ENCODE data around the gene PTPRN2.

The PTPRN2 gene

DNA sequence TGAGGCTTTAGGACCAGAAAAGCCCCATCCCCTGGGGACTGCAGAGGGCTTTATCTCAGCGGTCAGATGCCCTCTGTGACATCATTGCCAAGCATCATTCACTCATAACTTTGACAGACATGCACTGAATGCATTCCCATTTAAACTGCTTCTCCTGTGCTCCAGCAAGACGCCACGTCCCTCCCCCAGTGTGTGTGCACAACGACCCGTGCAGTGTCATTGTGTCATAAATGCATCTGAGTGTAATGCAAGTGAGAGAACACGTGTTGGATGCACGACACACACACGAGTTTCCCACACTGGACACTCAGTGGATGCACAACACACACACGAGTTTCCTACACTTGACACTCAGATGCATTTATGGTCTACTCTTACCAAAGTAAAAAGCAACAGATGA, 337.9 kb downstream of the PTPRN2 start:
- DNase-seq, result no peak

DNA sequence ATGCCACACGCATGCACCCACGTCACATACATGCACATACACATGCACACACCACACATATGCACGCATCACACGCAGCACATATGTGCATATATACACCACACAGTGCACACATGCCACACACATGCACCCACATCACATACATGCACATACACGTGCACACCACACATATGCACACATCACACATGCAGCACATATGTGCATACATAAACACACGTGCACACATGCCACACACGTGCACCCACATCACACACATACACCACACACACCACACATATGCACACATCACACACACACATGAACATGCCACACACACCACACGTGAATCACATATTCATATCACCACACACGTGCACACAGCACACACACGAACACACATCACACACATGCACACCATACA, 338.8 kb downstream of the PTPRN2 start:
- no peak for DNase-seq

DNA sequence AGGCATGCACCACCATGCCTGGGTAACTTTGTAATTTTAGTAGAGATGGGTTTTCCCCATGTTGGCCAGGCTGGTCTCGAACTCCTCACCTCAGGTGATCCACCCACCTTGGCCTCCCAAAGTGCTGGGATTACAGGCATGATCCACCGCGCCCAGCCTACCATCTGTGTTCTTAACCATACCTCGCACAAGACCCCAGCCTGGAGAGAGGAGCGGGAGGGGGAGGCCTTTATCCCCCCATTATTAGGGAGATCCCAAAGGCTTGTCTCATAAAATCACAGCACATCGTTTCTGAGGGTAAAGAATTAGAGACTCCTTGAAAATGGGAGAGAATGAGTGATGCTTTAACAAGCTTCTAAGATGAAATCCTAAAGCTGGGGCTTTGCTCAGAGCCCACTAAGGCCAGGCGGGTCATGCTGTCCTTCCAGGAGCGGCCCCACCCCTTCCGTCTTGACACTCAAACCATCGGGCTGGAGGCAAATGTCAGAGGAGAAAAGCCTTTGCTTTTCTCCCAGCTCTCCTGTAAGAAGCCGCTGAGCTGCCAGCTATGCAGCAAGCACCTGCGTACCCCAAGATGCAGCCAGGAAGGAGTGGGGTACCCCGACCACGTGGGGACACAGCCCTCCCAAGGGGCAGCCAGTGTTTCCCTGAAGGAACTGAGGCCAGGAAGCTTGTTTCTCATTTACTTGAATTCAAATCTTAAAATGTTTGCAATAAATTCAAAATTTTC, 339.7 kb downstream of the PTPRN2 start:
- DNase-seq, result no peak

DNA sequence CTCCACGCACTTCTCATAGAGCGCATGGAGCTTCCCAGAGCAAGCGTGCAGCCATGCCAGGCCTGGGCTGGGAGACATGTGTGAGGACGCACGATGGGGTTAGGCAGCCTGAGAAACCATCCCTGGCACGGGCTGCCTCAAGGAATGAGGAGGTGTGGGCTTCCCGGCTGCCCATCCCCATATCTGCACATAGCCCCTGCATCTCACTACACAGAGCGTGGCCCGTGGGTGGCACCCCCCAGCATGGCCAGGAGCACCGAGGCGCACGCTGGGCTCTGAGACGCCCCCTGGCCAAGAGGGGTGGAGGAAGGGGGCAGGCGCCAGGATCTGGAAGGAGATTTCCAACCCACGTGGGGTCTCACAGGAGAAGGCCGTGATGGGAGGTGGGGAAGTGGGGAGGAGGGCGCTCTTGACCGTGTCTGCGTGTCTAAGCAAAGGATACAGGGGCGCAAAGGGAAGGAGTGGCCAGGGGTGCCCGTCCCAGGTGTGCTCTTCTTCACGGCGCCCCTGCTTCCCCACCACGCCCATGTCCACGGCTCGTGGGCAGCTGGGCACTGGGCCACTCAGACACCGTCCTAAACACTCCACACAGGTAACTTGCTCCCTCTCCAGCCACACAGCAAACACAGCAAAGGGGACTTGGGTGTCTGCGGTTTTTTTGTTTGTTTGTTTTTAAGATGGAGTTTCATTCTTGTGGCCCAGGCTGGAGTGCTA, 340.5 kb downstream of the PTPRN2 start:
- no peak for DNase-seq

DNA sequence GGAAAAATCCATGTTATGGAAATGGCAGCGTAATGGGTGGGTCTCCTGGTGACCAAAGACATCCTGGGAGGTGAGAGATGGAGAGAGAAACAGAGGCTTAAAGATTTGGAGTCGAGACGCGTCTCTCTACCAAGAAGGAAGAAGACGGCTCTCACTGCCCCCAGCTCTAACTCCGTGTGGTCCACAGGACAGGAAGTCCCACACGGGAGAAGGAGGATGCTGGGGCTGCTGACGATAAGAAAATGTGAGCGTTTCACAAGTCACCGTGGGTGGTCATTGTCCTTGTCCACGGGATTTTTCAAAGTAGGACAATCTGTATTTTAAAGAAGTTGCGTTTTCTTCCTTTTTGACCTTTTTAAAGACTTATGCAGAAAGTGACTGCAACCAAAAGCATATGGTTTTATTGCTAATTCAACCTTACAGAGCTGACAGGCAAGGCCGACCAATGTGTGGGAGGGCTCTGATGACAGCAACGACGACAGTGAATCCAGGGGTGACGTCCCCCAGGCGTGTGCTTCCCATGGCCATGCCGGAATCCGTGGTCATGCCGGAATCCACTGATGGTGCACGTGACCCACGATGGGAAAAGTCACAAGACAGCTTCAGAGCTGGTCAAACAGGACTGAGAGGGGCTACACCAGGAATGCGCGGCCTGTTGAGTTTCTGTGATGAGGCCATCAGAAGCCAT, 341.2 kb downstream of the PTPRN2 start:
- DNase-seq, result no peak

DNA sequence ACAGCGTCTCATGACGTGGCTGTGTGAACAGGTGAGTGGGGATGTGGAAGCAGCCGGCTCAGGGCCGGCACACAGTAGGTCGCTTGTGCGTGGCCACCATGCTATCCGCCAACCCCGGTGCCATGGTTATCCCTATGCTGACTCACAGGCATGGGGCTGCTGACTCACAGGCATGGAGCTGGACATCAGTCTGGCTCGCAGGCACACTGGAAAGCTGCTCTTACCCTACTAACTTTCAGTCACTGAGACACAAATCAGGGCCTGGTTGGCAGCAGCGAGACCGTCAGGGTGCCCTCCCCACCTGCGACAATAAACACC, 341.9 kb downstream of the PTPRN2 start:
- no peak for DNase-seq

DNA sequence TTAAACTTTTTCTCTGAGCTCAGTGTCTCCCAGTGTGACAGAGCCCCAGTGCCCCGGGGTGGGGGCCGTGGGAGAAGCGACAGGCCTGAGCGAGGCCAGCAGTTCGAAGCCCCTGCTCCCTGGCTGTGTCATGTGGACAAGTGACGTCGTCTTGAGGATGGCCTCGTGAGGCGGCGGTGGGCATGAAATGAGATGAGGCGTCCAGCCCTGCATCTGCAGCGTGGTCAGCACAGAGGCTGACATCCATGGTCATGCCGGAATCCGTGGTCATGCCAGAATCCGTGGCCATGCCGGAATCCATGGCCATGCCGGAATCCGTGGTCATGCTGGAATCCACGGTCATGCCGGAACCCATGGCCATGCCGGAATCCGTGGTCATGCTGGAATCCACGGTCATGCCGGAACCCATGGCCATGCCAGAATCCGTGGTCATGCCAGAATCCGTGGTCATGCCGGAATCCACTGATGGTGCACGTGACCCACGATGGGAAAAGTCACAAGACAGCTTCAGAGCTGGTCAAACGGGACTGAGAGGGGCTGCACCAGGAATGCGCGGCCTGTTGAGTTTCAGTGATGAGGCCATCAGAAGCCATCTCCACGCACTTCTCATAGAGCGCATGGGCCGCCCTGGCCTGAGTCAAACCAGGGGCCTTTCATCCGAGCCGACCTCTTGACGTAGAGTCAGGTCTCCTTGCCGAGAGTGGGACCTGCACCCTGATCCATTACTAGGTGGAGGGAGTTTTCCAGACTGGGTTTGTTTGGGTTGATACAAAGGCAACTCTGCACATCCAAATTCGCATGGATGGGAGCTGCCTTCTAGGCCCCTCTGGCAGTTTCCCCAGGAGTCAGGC, 342.5 kb downstream of the PTPRN2 start:
- no peak for DNase-seq

DNA sequence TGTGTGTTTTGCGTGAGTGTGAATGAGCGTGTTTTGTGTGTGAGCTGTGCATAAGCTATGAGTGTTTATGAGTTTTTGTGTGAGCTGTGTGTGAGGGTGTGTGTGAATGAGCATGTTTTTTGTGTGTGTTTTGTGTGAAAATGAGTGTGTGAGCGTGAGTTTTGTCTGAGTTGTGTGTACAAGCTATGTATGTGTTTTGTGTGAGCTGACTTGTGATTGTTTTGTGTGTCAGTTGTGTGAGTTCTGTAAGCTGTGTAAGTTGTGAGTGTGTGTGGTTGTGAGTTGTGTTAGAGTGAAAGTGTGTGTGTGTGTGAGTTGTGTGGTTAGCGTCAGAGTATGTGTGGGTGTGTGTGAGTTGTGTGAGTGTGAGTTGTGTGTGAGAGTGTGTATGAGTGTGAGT, 343.2 kb downstream of the PTPRN2 start:
- no peak for DNase-seq

DNA sequence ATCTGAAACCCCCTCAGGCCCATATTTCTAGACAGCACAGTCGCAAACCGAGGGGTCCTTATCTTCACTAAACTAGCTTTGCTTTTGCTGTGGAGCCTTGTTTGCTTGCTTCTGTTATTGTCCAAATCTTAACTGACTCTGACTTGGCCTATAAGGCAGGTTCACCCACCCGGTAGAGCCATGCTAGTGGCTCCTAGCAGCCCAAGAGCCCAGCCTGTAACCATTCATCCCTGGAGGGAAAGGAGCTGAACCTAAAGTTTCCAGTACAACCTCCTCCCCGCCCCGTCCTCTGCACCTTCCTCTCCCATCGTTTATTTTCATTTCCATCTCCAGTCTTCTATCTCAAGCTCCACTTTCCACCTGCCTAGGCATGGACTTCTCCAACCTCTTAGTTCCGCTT, 345.7 kb downstream of the PTPRN2 start:
- no peak for DNase-seq

DNA sequence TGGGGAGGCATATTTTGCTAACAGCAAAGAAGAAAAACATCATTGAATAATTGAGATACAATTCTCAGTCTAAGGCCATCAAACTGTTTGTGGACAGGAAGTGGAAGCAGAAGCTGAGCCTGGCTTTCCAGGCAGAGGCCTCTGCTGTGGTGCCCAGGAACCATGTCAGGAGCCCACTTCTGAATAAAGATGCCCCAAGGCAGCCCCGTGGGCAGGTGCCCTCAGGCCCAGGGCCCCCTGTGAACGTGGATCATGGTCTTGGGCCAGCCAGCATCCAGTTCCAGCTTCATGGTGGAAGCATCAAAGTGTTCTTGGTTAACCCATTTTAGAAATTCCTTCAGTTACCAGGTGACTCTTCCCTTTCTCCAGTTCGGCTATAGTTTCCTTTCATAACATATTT, 346.8 kb downstream of the PTPRN2 start:
- no peak for DNase-seq

DNA sequence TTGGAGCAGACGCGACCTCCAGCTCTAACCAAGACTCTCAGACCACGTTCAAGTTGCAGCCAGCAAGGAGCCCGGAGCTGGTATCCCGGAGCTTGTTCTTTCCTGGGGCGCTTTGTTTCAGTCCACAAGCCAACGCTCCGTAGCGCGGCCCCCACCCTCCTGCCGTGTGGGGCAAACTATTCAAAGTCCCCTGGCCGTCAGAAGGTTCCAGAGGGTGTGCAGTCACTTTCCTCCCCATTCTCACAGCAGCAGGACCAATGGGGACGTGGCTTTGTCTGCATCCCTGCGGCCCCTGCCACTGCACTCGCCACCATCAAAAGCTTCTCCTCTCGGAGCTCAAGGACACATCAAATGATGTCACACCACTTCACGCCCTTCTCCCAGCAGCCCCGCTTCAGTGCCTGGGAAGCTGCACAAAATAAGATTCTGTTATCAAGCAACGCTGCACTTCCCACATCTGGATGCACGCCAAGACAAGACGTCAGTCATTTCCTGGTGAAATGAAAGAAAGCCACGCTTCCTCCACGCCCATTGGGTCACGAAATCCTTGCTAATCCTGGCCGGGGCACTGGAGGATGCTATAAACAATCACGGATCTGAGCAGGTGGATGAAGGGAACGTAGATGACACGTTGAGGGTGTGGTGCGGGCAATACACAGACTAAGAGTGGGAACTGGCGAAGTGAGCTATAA, 348.2 kb downstream of the PTPRN2 start:
- peak in 1 of 14 donors; percentile 1 for DNase-seq

DNA sequence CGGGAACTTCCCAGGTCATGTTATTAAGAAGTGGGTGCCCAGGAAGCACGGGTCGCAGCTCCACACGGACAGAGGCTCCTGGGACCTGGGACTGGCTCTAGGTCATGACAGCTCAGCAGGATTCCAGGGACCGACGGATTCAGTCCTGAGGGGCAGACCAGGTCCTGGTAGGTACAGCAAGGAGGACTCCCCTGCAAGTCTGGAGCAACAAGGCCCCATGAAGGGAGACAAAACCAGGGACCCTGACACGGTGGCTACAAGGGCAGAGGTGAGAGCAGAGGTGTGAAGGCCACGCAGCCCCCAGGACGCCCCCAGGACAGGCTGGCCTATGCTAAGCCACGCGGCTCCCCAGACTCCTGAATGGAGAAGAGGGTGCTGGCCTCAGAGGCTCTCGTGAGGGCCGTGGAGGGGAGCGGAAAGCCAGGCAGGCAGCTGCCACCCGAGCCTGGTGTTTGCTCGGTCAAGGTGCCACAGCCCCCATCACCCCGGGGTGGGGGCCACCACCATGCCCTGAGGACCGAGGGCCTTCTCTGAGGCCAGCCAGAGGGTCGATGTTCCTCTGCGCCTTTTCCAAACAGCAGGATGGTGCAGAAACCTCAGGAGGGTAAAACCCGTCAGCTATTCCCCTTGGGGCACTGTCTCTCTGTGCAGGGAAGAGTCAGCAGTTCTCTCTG, 348.9 kb downstream of the PTPRN2 start:
- DNase-seq, result no peak

DNA sequence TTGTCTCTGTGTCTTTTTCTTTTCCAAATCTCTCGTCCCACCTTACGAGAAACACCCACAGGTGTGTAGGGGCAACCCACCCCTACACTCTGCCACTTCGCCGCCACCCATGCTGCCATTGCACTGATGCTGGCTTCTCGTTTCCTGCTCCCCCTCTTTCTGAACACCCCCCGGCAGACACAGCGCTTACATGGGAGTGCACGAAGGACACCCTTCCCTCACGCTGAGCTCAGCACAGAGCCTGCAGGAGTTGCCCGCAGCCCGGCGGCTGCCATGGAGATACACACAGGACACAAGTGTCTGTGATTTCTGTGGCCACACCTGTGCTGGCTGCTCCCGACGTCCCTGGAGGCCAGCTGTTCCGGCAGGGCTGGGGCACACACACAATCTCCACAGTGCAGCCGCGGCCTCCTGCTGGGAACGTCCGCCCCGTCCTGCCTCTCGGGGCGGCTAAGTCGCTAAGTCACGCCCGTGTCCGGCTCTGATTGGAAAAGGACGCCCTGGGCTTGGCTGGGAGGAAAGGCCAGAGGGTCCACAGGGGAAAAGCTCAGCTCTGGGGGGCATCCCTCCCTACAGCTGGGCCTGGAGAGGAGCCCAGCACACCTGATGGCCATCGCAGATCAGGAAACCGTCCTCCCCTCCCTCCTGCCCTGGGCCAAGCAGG, 349.8 kb downstream of the PTPRN2 start:
- DNase-seq, result no peak

DNA sequence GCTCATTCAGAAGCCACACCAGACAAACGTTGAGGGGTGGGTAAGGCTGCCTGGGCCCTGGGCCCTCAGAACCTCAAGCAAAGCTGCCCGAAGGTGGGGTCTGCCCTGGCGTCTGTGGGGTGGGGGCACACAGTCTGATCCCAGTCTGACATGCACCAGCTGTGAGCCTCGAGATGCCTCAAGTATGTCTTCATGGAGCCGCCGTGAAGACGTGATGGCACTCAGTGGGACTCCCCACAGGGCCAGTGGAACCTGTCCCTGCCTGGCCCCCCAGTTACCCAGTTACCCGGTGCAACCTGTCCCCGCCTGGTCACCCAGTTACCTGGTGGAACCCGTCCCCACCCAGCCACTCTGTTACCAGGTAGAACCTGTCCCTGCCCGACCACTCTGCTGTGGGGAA, 351.2 kb downstream of the PTPRN2 start:
- DNase-seq, result no peak

DNA sequence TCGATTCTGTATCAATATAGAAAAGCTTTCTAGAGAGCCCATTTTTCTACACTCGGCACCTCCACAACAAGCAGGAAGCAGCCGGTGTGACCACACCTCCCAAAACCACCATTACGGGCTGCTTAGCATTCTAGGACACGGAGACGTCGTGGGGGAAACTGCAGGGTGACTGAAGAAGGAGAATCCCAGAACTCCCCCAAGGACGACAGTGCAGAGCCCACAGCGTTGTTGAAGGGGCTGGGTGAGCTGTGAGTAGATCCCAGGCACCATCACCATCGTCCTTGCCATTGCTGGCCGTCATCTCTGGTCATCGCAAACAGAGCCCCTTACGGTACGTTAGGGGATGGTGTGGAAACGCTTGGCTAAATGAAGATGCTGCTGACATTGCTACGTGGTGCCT, 351.8 kb downstream of the PTPRN2 start:
- DNase-seq, result no peak

DNA sequence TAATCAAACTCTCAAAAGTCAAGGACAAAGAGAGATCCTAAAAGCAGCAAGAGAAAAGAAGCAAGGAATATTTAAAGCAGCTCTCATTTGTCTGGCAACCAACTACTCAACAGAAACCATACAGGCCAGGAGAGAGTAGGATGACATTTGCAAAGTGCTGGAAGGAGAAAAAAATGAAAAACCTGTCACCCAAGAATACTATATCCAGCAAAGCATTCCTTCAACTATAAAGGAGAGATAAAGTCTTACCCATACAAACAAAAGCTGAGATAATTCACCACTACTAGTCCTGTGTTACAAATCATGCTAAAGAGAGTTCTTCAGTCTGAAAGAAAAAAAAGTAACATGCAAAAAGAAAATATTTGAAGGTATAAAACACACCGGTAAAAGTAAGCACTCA, 357.7 kb downstream of the PTPRN2 start:
- DNase-seq, result no peak

DNA sequence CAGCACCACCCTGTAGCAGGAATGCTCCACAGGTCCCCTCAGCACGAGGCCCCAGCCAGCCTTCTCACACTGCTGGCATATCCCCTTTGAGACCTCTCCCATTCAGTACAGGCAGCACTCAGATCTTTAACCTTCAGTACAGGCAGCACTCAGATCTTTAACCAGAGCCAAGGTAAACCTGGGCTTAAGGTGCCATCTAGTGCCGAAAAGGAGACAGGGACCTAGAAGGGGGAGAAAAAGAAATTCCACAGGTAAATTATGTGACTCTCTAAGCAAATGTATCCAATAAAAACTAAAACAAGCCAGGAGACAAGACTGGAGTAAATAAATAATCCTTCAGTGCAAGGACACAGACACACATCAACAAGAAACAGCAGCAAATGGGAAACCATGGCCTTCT, 358.6 kb downstream of the PTPRN2 start:
- no peak for DNase-seq

DNA sequence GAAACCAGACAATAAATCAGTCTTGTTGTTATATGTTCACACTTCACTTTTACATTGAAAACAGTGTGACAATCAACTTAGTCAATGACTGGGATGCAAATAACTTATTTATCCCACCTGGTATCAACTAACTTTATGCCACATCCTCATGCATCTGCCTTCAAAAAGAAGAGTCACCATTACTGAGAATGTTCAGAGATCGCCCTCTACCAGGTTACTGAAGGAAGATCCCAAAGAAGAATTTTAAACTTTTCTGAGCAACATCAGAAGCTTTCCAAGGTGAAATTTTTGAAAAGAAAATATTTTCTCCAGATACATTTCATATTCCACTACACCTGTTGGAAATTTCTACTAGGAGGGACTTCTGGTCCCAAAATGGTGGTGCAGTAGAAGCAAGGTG, 359.5 kb downstream of the PTPRN2 start:
- no peak for DNase-seq

DNA sequence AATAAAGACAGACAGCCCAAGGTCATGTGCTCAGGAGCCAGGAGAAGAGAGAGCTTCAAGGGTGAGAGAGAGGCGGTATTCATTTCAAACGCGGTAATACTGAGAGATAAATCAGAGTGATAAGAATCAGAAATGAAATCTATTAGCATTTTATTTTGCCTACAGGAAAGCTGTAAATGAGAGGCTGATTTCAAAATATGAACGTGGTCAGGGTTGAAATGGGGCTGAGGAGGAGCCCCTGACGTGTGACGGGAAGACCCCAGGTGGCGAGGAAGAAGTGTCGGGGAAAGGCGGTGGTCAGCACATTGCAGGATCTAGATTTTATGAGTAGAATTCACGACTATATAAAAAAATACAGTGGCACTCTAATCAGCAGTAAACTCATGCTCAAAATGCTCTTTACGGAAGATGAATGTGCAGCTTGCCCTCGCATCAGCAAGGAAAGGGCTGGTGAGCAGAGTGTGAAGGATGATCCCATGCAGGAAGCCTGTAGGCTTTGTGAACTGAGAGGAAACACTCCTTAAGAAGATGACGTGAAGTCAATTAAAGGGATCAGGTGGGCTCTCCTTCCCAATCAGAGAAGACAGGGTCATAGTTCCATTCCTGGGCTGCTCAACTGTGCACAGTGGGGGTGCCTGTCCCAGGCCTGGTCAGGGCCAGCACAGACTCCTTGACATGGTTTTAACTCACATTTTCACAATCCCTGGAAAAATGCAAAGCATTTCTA, 360.2 kb downstream of the PTPRN2 start:
- no peak for DNase-seq

DNA sequence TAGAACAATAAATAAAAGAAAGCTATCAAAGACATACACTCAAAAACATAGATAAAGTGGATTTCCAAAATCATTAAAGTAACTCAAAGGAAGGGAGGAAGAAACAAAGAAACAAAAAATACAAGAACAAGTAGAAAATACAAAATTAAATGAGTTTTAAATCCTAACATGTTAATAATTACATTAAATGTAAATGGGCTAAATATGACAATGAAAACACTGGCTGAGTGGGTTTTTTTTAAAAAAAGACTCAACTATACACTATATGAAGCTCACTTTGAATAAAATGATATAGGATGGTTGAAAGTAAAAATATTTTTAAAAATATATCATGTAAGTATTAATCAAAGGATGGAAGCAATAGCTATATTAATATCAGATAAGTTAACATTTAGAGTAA, 371.4 kb downstream of the PTPRN2 start:
- DNase-seq, result no peak

DNA sequence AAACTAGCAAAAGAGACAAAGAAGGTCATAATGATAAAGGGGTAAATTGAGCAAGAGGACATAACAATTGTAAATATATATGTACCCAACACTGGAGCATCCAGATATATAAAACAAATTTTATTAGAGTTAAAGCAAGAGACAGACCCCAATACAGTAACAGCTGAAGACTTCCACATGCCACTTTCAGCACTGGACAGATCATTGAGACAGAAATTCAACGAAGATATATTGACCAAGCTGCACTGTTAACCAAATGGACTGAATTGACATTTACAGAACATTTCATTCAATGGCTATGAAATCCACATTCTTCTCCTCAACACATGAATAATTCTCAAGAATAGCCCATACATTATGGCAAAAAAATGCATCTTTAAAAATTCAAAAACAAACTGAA, 378.2 kb downstream of the PTPRN2 start:
- no peak for DNase-seq
